Activated CD4-positive, CD25-positive, alpha-beta regulatory T cell (primary cell): ENCODE results near the gene MRPL24.

ENCODE experiments used
- DNase-seq, 4 experiments: peaks; one replicate each; lab custom pipeline; 2025; lab: John Stamatoyannopoulos, UW

The MRPL24 gene

DNA sequence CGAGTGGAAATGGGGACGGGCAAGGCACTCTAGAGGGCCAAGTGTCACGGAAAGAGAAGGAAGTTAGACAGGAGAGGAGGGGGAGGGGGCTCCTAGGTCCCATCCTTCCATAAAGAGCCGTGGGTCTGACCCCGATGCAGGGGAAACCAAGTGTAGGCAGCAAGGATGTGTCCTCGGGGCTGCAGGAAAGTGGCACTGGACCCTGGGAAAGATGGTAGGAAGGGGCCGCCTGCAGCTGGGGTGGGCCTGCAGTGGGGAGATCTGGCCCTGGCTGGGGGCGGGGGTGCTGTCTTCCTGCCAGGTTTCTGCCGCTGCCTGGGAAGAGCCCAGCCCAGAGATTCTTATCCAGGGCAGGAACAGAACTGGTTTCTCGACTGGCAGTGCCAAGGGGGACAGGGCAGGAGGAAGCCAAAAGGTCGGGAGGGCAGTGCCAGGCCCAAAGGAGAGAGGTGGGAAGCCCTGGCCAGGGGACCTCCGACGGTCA is 48.4 kb downstream of the MRPL24 start:
- DNase-seq: no peak

DNA sequence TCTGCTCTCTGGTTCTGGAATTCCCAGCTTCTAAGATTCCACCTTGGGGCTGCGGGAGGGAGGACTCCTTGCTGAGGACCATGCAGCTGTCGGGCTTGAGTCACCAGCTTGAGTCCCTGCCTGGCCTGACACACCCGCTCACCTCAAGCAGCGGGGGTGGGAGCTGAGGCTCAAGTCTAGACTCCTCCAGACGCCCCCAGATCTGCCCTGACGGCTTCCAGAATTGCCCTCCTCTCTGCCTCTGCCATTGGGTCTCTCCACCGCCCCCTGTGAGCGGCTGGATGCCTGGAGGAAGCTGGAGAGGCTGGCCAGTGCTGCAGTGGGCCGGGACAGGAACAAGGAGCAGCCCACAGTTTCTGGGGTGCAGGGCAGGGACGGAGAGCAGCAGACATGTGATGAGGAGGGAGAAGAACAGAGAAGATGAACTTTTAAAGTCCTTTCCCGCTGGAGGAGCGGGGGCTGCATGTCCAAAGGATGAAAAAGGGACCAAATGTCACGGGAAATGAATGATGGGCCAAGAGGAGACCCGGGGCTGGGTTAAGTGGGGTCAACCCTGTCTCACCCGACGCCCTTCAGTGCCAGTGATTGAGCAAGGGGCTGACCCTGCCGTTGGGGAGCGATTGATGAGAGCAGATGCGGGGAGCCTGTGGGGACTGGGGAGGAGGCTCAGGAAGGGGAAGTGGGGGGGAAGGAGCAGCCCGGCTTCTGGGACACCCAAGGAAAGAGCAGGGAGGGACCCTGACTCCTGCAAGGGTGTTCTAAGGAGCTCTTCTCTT is 49.0 kb downstream of the MRPL24 start:
- no peak for DNase-seq

DNA sequence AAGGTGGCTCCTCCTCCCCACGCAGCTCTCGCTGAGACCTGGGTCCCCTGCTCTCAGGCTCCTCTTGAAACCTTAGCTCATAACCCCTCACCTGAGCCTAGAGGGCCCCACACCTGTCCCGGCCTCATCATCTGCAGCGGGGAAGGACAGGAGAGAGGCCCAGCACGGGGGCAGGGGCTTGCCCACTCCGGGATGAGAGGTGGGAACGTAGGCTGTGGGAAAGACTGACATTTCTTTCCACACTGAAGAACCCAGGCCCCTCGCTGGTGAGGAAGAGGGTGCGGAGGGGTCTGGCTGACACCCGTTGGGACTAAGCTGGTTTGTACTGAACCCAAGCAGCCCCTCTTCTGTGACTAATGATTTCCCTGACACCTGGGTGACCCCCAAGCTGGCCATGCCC is 49.7 kb downstream of the MRPL24 start:
- no peak for DNase-seq

DNA sequence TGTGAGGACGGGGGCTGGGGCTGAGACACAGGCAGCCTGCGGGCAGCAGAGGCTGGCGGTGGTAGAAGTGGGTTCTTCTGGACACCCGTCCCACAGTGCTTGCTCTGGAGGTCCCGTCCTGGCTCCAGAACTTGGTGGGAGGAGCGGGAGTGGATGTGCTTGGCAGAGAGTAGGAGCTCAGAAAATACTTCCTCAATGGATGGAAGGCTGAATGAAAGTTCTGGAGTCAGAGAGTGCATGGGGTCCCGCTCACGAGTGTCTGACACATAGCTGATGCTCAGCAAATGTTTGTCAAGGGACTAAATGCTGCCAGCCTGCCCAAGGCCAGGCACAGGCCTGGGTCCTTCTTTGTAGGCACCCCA is 50.2 kb downstream of the MRPL24 start:
- DNase-seq: no peak

DNA sequence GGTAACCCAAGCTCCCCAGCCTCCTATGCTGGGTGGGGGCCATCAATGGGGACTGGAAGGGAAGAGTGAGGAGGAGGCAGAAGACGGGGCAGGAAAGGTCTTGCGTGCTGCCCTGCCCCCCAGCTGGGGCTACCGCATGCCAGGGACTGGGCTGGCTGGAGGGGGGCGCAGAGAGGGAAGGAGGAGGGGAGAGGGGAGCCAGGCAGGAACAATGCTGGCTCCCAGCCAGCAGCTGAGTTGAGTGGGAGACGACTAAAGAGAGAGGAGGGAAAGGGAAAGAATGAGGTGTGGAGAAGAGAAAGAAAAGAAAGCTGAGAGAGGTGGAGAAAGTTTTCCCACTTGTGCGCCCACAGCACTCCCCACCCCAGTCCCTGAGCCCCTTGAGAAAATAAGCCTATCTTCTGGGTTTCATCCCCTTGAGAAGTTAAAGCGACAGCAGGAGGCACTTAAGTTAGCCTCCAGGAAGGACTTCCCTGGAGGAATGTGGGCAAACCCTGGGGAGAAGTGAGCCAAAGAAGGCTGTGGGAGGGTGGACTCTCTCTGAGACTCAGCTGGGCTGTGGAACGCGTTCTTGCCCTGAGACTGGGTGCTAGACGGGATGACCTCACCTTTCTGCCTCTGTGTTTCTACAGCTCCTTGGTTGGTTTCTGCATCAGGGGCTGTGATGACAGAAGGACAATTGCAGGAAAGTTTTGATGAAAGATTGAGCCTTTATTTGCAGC is 50.8 kb downstream of the MRPL24 start:
- DNase-seq: no peak

DNA sequence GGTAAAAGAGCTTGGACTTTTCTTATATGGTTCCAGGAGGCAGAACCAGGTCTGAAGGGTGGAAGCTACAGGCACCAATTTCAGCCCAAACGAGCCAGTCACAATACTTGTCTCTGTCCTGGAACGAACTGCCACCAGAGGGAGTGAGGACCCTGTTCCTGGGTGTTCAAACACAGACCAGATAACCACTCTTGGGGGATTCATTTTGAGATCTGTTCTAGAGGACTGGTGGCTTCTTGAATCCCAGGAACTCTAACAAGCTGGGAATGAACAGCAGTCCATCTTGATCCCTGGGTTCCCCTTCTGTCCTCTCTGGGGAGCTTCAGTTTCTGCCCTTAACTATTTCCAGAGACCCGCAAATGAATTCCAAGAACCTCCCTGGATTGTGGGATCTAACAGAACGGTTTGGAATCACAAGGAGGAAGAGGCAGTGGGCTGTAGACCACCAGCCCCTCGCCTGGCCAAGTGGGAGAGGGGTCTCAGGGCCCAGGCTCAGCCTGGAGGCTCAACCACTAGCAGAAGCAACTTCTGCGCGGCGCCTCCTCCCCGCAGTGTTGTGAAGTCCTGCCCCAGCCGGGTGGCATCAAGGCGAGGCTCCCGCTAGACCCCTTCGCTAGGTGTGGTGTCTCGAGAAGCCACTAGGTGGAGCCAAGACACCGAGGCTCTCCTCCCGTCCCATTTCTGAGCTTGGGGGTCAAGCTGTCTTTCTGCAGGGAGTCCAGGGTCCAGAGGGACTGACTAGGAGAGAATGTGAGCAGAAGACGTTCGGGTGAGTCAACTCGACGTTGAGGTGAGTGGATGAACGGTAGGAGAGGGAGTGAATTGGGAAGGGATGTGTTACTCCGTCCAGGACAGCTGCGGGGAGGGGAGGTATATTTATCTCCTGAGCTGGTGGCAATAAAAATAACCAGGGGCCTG is 51.6 kb downstream of the MRPL24 start:
- DNase-seq: peak; percentile 38 to 62 (median 48)
